Esophagus muscularis mucosa (tissue), 3 donors: Measurements from ENCODE around the gene IFITM1.

ENCODE experiments used
- CTCF ChIP-seq, 3 experiments: fragments of 200-600 bp in 2 of 3; fragments of 450-650 bp in 1 of 3; sonication (generic) in 2 of 3; IDR thresholded peaks; one replicate each; pipeline ENCODE4 v1.5.1; 2017 to 2019; ENCODE audit warnings: antibody characterized with exemption in 3 of 3, mild to moderate bottlenecking in 2 of 3, moderate library complexity in 1 of 3
- EP300 ChIP-seq: sonication (generic); formaldehyde crosslinking; IDR thresholded peaks from one replicate; pipeline ENCODE4 v1.6.1; 2017; ENCODE audit warnings: antibody characterized with exemption

DNA sequence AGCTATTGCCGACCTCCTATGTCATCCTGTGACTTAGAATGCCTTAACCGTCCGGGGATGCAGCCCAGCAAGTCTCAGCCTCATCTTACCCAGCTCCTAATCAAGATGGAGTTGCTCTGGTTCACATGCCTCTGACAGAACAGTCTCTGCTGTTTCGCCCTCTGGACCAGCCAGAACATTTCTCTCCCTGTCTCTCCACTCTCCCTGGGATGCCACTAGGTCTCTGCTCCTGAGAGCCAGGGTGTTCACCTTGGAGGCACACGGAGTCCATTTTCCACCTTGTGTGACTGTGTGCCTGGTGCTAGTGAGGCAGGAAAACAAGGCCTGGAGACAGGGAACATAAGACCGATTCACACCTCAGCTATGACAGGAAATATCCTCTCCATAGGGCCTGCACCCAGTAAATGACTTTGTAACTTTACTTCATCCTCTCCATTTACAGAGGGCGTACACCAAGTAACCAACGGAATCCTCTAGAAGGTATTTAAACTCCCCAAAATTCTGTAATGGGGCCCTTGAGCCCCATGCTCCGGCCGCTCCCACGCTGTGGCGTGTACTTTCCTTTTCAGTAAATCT is 38.7 kb downstream of the IFITM1 start:
- TF ChIP-seq CTCF (IDR thresholded peaks at IDR 0.05) (no peak), EP300 (no peak)
